Endothelial cell of hepatic sinusoid (primary cell): ENCODE data around the gene AMH.

ENCODE experiments used
- in situ Hi-C: cut with HindIII; loops from 2 replicates; pipeline ENCODE4 v1.10.0; 2017; ENCODE audit warnings: low sequenced_read_pairs

AMH gene

DNA sequence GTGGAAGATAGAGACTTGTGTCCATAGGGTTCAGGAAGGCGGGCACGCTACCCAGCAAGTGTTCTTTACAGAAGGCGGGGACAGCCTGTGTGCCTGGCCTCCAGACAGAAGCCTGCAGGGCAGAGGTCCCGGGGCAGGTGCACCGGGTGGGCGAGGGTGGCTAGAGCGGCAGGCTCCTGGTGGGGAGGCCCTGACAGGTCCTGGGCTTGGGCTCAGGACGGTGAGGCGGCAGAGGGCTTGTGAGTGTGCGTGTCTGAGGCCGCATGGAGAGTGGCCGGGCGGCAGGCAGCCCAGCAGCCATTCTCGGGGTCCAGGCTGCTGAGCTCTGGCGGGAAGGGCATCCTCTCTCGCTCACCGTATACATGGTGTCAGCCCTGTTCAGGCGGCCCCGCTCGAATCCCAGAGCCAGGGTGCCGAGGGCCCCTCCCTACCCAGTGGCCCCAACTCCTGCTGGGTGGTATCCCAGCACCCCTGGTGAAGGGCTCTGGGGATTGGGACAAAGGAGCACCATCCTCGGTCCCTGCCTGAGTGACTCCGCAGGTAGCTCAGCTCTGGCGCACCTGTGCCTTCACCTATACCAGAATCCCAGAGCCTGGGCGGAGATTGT, 3.0 kb upstream of the AMH start:
- in situ Hi-C loops: loop anchor here (5.0 kb wide), 1 partner anchor 81 kb away; the partner anchor contains the start of genes LSM7 and SPPL2B

DNA sequence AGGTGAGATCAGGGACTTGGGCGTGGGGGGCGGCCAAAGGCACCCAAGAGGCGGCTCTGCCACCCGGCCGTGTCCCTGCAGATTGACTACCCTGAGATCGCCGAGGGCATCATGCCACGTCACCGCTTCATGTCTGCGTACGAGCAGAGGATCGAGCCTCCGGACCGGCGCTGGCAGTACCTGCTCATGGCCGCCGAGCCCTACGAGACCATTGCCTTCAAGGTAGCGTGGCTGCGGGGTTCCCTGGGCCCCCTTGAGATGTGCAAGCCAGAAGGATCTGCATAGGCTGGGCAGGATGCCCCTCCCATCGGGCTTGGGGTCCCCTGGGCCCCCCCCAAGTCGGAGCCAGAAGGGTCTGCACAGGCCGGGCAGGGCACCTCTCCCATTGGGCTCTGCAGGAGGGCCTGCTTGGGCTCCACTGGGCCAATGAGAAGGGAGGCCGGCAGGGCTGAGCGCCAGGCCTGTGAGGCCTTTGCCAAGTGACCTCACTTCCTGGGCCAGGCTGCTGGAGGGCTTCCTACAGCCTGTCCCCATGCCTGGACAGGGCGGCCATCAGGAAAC, 2.2 kb upstream of the AMH start:
- in situ Hi-C loops: loop anchor here (5.0 kb wide), 1 partner anchor 80 kb away; the partner anchor contains the start of genes LSM7 and SPPL2B

DNA sequence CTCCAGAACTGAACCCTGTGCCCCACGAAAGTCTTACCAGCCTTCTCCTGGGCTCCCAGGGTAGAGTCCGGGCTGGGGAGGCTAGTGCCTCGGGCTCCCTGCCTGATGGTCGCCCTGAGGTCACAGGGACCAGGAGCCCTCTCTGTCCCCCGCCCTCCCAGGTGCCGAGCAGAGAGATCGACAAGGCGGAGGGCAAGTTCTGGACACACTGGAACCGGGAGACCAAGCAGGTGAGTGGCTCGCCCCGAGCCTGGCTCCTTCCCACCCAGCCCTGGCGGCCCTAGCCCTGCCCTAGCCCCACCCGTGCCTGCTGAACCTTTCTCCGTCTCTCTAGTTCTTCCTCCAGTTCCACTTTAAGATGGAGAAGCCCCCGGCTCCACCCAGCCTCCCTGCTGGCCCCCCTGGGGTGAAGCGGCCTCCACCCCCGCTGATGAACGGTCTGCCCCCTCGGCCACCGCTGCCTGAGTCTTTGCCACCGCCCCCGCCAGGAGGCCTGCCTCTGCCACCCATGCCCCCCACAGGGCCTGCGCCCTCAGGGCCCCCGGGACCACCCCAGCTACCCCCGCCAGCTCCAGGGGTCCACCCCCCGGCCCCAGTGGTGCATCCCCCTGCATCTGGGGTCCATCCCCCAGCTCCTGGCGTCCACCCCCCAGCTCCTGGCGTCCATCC, 1.6 kb upstream of the AMH start:
- in situ Hi-C loops: loop anchor here (5.0 kb wide), 1 partner anchor 80 kb away; the partner anchor contains the start of genes LSM7 and SPPL2B

DNA sequence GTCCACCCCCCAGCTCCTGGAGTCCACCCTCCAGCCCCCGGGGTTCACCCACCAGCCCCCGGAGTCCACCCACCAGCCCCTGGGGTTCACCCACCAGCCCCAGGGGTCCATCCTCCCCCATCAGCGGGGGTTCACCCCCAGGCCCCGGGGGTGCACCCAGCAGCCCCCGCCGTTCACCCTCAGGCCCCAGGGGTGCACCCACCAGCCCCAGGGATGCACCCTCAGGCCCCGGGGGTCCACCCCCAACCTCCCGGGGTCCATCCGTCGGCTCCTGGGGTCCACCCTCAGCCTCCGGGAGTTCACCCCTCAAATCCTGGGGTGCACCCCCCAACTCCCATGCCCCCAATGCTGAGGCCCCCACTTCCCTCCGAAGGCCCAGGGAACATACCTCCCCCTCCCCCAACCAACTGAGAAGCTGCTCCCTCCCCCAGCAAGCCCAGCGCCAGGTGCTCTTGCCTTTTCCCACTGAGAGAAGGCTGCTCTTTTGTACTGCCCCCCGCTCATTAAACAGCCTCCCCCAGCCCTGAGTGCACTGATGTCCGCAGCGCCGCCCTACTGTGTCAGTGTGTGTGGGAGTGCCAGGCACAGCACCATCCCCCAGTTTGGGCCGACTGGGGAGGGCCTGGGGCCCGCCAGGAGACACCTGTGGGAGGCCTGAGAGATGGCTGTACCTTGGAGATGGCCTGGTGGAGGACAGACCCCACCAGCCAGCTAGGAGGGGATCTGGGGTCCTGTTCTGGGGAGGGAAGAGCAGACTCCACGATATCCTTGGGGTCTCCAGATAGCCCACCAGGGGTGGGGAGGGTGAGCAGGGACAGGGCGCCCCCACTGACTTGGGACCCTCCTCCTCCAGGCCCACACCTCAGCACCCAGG, 750 bp upstream of the AMH start:
- in situ Hi-C loops: loop anchor here (5.0 kb wide), 1 partner anchor 79 kb away; the partner anchor contains the start of genes LSM7 and SPPL2B

DNA sequence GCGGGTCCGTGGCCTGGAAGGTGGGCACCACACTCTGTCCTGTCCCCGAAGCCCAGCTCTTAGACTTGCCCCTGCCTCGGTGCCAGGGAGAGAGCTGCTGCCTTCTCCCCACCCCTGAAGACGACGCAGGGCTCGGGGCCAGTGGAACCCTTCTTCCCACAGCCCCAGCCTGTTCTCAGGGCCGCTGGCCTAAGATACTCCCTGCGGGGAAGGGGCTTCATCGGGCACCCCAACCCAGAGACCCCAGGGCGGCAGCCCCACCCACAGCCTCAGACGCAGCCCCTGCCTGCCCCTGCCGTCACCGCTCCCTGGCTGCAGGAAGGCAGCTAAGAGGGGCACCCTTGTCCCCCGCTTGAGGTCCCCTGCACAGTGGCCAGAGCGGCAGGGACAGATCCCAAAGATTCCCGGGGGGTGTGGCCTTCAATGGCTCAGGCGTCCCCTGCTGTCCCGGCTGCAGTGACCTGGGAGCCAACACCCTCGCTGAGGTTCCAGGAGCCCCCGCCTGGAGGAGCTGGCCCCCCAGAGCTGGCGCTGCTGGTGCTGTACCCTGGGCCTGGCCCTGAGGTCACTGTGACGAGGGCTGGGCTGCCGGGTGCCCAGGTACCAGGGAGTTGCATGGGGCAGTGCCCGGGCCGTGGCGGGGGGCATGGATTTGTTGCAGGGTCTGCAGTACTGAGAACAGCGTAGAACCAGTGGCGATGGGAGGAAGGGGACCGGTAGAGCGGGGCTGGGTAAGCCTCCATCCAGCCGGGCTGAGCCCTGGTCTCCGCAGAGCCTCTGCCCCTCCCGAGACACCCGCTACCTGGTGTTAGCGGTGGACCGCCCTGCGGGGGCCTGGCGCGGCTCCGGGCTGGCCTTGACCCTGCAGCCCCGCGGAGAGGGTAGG, 1.0 kb downstream of the AMH start:
- in situ Hi-C loops: loop anchor here (5.0 kb wide), 1 partner anchor 77 kb away; the partner anchor contains the start of genes LSM7 and SPPL2B

DNA sequence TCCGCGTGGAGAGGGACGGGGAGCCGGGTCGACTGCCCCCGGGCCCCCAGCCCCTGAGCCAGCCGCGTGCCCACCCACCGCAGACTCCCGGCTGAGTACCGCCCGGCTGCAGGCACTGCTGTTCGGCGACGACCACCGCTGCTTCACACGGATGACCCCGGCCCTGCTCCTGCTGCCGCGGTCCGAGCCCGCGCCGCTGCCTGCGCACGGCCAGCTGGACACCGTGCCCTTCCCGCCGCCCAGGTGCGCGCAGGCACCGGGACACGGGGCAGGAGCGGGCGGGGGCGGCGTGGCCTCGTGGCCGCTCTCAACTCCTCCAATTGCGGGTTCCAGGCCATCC, 1.6 kb downstream of the AMH start:
- in situ Hi-C loops: no loop called here

DNA sequence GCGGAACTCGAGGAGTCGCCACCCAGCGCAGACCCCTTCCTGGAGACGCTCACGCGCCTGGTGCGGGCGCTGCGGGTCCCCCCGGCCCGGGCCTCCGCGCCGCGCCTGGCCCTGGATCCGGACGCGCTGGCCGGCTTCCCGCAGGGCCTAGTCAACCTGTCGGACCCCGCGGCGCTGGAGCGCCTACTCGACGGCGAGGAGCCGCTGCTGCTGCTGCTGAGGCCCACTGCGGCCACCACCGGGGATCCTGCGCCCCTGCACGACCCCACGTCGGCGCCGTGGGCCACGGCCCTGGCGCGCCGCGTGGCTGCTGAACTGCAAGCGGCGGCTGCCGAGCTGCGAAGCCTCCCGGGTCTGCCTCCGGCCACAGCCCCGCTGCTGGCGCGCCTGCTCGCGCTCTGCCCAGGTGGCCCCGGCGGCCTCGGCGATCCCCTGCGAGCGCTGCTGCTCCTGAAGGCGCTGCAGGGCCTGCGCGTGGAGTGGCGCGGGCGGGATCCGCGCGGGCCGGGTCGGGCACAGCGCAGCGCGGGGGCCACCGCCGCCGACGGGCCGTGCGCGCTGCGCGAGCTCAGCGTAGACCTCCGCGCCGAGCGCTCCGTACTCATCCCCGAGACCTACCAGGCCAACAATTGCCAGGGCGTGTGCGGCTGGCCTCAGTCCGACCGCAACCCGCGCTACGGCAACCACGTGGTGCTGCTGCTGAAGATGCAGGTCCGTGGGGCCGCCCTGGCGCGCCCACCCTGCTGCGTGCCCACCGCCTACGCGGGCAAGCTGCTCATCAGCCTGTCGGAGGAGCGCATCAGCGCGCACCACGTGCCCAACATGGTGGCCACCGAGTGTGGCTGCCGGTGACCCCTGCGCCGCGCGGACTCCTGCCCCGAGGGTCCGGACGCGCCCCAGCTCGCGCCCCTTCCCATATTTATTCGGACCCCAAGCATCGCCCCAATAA, 2.3 kb downstream of the AMH start:
- in situ Hi-C loops: no loop called here

DNA sequence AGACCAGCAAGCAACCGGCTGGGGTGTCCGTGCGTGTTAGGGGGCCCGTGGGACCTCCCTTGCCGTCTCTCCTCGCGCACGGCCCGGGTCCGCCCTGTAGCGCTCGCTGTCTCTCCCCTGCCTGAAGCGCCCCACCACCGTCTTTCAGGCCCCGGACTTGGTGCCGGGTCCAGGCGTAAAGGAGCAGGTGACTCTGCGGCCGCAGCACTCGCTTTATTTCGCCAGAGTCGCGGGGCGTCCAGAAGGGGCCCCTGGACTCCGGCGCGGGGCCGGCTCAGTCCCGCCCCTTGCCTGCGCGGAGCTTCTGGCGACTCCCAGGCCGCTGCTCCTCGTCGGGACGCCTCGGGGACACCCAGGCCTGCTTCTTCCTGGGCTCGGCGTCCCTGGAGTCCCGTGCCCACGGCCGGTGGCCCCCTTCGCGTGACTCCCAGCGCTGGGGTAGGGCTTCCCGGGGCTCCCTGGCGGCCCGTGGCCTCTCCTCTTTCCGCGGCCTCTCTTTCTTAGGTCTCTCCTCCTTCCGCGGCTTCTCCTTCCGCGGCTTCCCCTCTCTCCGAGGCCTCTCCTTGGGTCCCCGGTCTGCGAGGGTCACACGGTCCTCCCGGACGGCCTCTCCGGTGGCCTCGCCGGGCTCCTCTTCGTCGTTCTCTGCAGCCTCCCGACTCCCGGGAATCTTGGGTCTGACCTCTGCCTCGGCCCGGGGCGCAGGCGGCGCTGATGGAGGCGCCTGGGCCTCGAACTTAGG, 3.1 kb downstream of the AMH start:
- in situ Hi-C loops: no loop called here

DNA sequence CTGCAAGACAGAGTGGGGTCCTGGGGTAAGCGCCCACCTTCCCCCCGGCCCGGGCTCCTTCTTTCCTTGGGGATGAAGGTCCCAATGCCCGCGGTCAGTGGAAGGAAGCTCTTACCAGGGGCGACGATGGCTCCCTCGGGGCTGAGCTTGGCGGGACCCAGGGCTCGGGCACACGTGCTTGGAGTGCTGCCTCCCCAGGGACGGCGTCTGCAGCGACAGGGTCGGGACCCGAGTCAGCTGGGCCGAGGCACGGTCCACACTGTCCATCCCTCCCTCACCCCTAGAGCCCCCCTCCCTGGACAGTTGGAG, 3.6 kb downstream of the AMH start:
- in situ Hi-C loops: no loop called here

DNA sequence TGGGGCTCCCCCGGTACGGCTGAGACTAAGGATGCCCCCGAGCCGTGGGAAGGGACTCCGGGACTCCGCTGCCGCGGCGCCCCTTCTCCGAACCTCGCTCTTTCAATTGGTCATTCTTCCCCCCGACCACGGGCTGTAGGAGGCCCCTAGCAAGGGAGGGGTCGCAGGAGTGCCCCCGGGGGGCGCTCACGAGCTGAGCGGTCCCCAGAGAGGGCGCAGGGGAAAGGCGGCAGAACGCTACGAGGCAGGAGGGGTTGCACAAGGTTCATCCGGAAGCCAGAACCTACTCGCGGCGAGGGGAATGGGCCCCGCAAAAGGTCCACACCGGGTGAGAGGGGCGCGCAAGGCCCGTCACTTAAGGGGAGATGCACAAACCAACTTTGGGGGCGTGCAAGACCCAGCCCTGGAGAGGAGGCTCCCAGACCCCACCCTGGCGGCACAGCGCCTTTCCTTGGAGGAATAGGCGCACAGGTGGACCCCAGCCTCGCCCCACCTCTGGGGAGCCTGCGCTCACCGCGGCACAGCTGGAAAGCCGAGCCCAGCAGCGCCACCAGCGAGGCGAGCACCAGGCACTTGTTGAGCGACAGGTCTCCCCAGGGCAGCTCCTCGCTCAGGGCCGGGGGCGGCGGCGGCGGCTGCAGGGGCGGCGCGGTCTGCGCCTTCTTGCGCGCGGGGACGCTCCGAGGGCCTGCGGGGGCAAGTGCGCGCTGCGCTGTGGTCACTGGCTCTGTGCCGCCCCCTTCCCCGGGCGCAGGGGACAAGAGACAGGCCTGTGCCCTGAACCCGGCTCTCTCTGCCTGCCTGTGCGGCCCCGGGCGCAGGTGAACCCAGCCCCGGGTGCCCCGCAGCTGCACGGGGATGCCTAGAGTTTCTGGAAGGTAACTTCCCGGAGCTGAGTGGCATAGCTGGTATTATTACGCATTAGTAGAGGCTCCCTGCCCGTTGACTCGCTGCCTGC, 4.3 kb downstream of the AMH start:
- in situ Hi-C loops: no loop called here

DNA sequence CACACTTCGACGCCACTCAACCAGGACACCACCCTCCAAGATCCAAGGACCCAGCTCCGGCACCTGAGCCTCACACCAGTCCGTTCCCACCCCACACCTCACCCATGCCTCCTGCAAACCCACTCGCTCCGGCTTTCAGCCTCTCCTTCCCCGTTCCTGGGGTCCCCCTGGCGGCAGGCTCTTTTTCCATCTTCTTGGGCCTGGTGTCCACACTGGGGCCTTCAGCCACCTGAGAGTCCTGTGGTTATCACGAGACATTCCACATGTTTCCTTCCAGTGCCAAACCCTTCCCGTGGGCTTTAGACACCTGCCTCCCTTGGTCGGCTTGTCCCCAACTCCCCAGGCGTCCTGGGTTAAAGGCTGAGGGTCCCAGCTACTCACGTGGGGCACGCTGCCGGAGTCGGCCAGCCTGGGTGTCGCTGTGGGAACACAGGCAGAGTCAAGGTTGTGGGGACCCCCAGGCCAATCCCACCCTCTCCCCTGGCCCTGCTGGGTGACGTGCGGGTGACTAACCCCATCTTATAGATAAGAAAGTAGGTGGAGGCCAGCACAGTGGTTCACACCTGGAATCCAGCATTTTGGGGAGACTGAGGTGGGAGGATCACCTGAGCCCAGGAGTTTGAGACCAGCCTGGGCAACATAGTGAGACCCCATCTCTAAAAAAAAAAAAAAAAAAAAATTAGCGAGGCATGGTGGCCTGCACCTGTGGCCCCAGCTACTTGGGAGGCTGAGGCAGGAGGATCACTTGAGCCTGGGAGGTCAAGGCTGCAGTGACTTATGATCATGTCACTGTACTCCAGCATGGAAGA, 5.1 kb downstream of the AMH start:
- in situ Hi-C loops: no loop called here

DNA sequence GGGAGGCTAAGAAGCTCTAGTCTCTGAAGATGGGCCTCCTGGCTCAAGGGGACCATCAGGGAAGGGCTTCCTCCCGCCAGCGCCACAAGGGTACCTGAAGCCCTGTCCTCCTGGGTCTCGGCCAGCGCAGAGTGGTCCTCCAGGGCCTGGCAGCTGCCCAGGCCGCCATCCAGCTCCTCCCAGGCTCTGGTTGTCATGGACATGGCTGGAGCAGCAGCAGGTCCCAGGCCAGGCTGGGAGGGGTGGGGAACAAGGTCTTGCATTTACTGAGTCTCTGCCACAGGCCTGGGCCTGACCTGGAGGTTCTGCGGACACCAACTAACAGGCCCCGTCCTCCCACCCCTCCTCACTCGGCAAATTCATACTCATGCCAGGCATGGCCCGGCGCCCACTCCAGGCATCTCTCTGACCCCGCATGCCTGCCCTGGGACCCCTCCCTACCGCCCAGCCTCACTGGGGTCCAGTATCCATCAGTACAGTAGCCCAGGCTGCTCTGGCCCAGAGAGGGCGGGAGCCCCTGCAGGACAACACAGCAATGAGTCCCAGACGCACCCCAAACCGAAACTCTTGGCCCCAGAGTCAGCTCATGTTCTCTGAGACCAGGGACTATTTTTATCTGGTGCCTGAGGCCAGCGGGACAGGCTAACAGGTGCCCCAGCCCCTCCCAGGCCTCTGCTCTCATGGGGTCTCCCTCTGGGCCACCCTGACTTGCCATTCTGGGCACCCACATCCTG, 6.2 kb downstream of the AMH start:
- in situ Hi-C loops: no loop called here

DNA sequence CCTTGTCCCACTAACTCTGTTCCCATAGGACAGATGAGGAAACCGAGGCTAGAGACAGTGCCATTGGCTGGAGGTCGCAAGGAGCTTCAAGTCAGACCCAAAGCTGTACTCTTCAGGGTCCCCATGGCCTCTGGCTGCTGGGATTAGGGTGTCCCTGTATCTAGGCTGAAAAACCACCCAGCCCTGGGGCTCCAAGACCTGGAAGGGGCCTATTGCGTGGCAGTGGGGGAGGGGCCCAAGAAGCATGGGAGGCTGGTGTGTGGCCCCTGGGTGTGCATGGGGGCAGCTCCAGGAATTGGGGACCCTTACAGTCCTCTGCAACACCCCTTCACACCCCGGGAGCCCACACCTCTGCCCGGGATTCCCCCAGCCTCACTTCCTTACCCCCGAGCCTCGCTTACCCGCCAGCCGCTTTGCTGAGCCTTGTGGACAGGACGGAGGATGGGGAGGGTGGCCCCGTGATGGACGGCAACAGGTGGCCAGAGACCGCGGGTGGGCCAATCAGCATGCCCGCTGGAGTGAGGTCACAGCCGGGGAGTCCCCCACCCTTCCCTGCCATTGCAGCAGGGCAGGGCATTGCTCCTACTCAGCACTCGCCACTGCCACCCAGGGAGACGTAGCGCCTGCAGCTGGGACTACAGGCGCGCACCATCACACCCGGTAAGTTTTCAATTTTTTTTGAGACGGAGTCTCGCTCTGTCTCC, 7.0 kb downstream of the AMH start, which contains the start of gene JSRP1:
JSRP1 (minus strand) TSS at position 436 of the 704 bp plus-strand sequence. CDS start 1,103 bp downstream, outside the sequence.
- in situ Hi-C loops: no loop called here

DNA sequence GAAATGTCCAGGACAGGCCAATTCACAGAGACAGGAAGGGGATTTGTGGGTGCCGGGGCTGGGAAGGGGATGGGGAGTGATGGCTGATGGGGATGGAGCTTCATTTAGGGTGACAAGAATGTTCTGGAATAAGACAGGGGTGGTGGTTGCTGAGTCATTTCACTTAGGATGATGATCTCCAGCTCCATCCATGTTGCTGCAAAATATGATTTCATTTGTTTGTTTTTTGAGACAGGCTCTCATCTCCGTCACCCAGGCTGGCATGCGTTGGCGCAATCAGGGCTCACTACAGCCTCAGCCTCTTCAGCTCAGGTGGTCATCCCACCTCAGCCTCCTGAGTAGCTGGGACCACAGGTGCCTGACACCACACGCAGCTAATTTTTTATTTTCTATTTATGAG, 10.2 kb downstream of the AMH start:
- in situ Hi-C loops: no loop called here

DNA sequence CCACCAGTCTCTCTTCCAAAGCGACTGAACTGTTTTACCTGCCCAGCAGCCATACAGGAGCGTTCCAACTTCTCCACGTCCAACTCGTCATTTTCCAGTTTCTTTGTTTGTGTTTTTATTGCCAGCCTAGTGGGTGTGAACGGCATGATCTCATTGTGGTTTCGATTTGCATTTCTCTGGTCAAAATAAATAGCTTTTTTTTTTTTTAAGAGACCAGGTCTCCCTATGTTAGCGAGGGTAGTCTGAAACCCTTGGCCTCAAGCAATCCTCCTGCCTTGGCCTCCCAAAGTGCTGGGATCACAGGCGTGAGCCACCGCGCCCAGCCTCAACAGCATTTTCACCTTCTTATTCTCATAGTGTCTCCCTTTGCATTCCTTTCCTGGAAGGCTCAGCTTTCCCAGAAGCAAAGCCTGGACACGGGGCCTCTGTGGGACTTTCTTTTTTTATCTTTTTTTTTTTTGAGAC, 11.2 kb downstream of the AMH start:
- in situ Hi-C loops: no loop called here
